ENCODE results near the gene TMEM204.

TMEM204 gene

DNA sequence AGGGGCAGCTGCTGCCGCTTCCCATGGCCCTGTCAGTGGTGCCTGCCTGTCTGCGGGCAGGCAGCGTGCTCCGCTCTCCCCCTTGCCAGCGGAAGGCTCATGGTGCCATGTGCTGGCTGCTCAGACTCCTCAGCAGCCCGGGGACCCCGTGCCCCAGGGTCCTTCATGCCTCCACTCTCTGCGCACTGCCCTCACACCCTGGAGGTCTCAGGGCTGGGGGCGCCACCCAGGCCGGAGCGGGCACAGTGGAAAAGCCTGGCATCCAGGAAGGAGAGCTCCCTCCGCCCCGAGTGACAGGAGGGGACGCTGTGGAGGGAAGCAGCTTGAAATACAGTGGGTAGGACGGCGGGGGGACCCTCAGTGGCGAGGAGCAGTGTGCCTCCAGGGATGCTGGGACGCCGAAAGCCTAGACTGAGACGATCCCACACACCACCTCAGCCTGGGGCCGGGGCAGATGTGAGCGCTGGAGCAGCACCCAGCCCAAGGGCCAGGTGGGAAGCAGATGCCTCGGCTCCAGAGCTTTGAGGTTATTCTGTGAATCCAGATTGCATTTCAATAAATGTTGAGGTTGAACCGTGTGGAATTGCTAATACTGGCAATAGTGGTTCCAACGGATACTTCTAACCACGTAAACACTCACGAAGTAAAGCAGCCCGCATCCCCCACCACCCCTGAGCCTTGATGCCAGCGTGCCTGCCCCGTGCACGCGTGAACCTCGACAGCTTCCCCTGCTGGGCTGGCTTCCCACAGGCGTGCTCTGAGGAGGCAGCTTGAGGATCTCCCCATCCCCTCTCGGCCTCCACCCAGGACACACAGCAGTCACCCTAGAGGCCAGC lies 6.5 kb downstream of the TMEM204 start:
- TF ChIP-seq ZNF223 (tag by site-specific recombination; IDR thresholded peaks at IDR 0.05) (no peak), ZNF623 (tag by site-specific recombination; IDR thresholded peaks at IDR 0.05) (no peak), FEZF1 (tag by site-specific recombination; IDR thresholded peaks at IDR 0.05) (no peak), ZNF530 (tag by site-specific recombination; IDR thresholded peaks at IDR 0.05; ENCODE audit: low read depth) (no peak), ZNF658 (tag by site-specific recombination; IDR thresholded peaks at IDR 0.05) (no peak), ZNF362 (tag by site-specific recombination; IDR thresholded peaks at IDR 0.05) (no peak), ZNF112 (tag by site-specific recombination; IDR thresholded peaks at IDR 0.05) (no peak), ZSCAN23 (tag by site-specific recombination; IDR thresholded peaks at IDR 0.05) (no peak), SCRT2 (tag by site-specific recombination; IDR thresholded peaks at IDR 0.05) (no peak), MZF1 (tag by site-specific recombination; IDR thresholded peaks at IDR 0.05; ENCODE audit: borderline replicate concordance) (no peak), ZNF391 (tag by site-specific recombination; IDR thresholded peaks at IDR 0.05; ENCODE audit: borderline replicate concordance, low read depth) (no peak), ZNF580 (tag by site-specific recombination; IDR thresholded peaks at IDR 0.05) (no peak), YY1 (tag by site-specific recombination; IDR thresholded peaks at IDR 0.05) (no peak), YY2 (tag by site-specific recombination; IDR thresholded peaks at IDR 0.05) (no peak), ZNF221 (tag by site-specific recombination; IDR thresholded peaks at IDR 0.05; ENCODE audit: borderline replicate concordance) (no peak)
- TF ChIP-seq, protein P1, sequence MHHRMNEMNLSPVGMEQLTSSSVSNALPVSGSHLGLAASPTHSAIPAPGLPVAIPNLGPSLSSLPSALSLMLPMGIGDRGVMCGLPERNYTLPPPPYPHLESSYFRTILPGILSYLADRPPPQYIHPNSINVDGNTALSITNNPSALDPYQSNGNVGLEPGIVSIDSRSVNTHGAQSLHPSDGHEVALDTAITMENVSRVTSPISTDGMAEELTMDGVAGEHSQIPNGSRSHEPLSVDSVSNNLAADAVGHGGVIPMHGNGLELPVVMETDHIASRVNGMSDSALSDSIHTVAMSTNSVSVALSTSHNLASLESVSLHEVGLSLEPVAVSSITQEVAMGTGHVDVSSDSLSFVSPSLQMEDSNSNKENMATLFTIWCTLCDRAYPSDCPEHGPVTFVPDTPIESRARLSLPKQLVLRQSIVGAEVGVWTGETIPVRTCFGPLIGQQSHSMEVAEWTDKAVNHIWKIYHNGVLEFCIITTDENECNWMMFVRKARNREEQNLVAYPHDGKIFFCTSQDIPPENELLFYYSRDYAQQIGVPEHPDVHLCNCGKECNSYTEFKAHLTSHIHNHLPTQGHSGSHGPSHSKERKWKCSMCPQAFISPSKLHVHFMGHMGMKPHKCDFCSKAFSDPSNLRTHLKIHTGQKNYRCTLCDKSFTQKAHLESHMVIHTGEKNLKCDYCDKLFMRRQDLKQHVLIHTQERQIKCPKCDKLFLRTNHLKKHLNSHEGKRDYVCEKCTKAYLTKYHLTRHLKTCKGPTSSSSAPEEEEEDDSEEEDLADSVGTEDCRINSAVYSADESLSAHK (tag by site-specific recombination; IDR thresholded peaks at IDR 0.05): no peak
- ChIA-PET CTCF (interaction anchor here (0.6 kb wide), 1 partner anchor 25 kb away, joined by 4 read pairs; no protein-coding TSS in a partner anchor), POLR2A (no interaction called here)
- no peaks in the 10 kb centered on the region for H3K9me3 ChIP-seq (ENCODE audit: control insufficient read depth, insufficient read depth, low read depth, low read length)
- H3K4me3 ChIP-seq (ENCODE audit: low read depth, low read length): no peak overlapping the region
- no peaks in the 10 kb centered on the region for H3K4me1 ChIP-seq (ENCODE audit: control insufficient read depth, insufficient read depth, low read length)
- no peak overlapping the region for H3K27ac ChIP-seq (ENCODE audit: extremely low read depth, low read depth, low read length)
- no peaks in the 10 kb centered on the region for H3K36me3 ChIP-seq (ENCODE audit: control insufficient read depth in 2 of 2, insufficient read depth in 1 of 2, low read length in 2 of 2)

GRCh38 chr16:1540556-1540855 lies 7.0 kb downstream of the TMEM204 start:
- ChIA-PET CTCF (interaction anchor here (0.6 kb wide), 1 partner anchor 24 kb away, joined by 4 read pairs; no protein-coding TSS in a partner anchor), POLR2A (no interaction called here)
- Histone ChIP-seq H3K9me3 (ENCODE audit: control insufficient read depth, insufficient read depth, low read depth, low read length) (no peaks in the 10 kb centered on the region), H3K4me3 (ENCODE audit: low read depth, low read length) (no peak overlapping the region), H3K4me1 (ENCODE audit: control insufficient read depth, insufficient read depth, low read length) (no peaks in the 10 kb centered on the region), H3K36me3 (ENCODE audit: control insufficient read depth in 2 of 2, insufficient read depth in 1 of 2, low read length in 2 of 2) (no peaks in the 10 kb centered on the region), H3K27ac (ENCODE audit: extremely low read depth, low read depth, low read length) (no peak overlapping the region)
- no peak for TF ChIP-seq INSM2 (tag by site-specific recombination; IDR thresholded peaks at IDR 0.05)
- TF ChIP-seq ZNF114 (tag by site-specific recombination; IDR thresholded peaks at IDR 0.05): no peak
- no peak for TF ChIP-seq ZNF433 (tag by site-specific recombination; IDR thresholded peaks at IDR 0.05; ENCODE audit: low read depth)
- no peak for TF ChIP-seq RBAK (tag by site-specific recombination; IDR thresholded peaks at IDR 0.05)
- no peak for TF ChIP-seq ZBTB1 (tag by site-specific recombination; IDR thresholded peaks at IDR 0.05)
- no peak for TF ChIP-seq ZNF600 (tag by site-specific recombination; IDR thresholded peaks at IDR 0.05)
- TF ChIP-seq ZNF660 (tag by site-specific recombination; IDR thresholded peaks at IDR 0.05): no peak
- TF ChIP-seq, protein P2, sequence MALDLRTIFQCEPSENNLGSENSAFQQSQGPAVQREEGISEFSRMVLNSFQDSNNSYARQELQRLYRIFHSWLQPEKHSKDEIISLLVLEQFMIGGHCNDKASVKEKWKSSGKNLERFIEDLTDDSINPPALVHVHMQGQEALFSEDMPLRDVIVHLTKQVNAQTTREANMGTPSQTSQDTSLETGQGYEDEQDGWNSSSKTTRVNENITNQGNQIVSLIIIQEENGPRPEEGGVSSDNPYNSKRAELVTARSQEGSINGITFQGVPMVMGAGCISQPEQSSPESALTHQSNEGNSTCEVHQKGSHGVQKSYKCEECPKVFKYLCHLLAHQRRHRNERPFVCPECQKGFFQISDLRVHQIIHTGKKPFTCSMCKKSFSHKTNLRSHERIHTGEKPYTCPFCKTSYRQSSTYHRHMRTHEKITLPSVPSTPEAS (tag by site-specific recombination; IDR thresholded peaks at IDR 0.05): no peak
- no peak for TF ChIP-seq SCRT1 (tag by site-specific recombination; IDR thresholded peaks at IDR 0.05; ENCODE audit: borderline replicate concordance)
- TF ChIP-seq ZNF223 (tag by site-specific recombination; IDR thresholded peaks at IDR 0.05): no peak
- no peak for TF ChIP-seq ZNF211 (tag by site-specific recombination; IDR thresholded peaks at IDR 0.05; ENCODE audit: low read depth)
- TF ChIP-seq, protein P3, sequence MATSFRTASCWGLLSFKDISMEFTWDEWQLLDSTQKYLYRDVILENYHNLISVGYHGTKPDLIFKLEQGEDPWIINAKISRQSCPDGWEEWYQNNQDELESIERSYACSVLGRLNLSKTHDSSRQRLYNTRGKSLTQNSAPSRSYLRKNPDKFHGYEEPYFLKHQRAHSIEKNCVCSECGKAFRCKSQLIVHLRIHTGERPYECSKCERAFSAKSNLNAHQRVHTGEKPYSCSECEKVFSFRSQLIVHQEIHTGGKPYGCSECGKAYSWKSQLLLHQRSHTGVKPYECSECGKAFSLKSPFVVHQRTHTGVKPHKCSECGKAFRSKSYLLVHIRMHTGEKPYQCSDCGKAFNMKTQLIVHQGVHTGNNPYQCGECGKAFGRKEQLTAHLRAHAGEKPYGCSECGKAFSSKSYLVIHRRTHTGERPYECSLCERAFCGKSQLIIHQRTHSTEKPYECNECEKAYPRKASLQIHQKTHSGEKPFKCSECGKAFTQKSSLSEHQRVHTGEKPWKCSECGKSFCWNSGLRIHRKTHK (tag by site-specific recombination; IDR thresholded peaks at IDR 0.05): no peak
- TF ChIP-seq ZNF585B (tag by site-specific recombination; IDR thresholded peaks at IDR 0.05): no peak
